Dermis microvascular lymphatic vessel endothelial cell (primary cell): ENCODE measurements around the gene KIF7. TPM values are rescaled to one million over a fixed set of nuclear protein-coding genes. Genes with fewer than 3 reads are reported as not detected.
"Not testable (repeated sequence)": the region's sequence is repeated elsewhere in the genome, so short reads cannot be mapped to it uniquely, and the experiment has no call there.

ENCODE experiments used
- DNase-seq, 2 donors: peaks; one replicate each; pipeline versions ENCODE4 v3.0.0 to v3.0.0-alpha.2; 2010; ENCODE audit warnings: low read depth in 2 of 2
- total RNA-seq: library from RNA; depleted of rRNA; stranded (reverse); fragments of >200 nt; gene quantifications from 2 replicates; pipeline ENCODE4 v1.2.1, GENCODE V29; 2014

Gene KIF7
- total RNA-seq, 1 donor from 2014 or later: 0.64 TPM

DNA sequence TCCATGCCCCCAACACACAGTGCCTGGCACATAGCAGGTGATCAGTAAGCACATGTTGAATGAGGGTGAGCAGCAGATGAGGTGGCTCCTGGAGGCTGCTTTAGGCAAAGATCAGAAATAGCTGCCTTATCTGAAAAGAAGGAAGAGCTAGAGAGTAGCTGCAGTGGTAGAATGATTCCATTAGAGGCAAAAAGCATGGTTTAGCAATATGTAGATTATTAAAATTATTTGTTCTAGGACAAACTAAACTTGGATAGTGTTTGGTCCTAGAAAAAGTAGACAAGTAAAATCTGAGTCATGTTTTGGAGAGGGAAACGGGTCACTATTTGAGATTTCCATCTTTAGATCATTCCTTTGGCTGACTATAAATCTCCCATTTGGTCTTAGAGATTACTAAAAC, 32.1 kb downstream of the KIF7 start:
- DNase-seq: no peak

DNA sequence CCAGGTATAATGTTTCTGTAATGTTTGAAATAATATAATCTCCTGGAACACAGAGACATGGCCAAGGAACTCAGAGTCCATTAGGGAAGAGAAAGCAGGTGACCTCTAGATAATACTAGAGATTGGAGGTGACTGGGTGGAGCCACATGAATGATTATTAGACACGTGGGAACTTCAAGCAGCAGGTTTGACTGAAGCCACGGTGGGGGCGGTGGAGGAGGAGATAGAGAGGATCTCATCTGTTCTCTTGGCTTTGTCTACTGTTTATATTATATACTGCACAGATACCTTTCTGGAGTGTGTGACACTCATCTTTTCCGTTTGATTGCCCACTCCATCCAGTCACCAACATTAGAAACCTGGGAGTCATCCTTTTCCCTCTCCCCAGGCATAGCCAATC, 33.7 kb downstream of the KIF7 start:
- DNase-seq: no peak

DNA sequence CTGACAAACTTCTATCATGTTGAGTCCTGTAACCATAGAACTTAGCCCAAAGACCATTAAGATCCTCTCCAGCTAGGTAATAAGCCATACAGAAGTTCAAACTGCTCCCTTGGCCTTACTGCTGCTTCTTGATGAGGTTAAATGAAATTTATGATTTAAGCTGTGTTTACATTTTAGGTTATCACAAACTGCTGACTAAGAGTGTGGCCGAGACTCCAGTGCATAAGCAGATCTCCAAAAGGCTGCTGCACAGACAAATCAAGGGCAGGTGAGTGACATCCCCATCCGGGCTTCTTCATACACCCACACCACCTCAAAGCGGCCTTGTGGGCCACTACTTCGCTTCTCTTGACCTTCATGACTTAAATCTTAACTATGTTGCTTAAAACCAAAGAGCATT, 39.0 kb downstream of the KIF7 start:
- DNase-seq: no peak

DNA sequence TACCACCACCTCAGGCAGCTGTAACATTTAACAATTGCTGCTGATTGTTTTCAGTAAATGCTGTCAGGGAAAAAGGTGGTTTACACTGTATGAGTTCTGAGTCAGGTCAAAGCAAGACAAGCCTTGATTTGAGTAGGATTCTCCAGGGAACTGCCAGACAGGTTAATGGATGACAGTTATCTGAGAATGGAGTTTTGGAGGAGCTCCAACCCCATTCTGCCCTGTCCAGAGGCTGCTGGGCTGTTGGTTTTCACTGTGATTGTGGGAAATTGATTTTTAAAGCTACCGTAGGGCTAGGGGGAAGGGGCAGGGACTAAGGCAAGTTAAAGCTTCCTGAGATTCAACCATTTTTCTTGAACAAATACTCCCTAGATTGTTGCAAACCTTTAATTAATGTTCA, 40.1 kb downstream of the KIF7 start:
- no peak for DNase-seq

DNA sequence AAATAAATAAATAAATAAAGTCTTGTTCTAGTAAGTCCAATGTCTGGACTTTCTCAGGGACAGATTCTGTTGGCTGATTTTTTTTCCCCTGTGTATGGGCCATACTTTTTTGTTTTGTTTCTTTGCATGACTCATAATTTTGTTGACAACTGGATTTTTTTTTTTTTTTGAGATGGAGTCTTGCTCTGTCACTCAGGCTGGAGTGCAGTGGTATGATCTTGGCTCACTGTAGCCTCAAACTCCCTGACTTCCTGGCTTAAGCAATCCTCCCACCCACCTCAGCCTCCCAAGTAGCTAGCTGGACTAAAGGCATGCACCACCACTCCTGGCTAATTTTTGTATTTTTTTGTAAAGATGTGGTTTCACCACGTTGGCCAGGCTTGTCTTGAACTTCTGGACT, 41.1 kb downstream of the KIF7 start:
- DNase-seq: no peak

DNA sequence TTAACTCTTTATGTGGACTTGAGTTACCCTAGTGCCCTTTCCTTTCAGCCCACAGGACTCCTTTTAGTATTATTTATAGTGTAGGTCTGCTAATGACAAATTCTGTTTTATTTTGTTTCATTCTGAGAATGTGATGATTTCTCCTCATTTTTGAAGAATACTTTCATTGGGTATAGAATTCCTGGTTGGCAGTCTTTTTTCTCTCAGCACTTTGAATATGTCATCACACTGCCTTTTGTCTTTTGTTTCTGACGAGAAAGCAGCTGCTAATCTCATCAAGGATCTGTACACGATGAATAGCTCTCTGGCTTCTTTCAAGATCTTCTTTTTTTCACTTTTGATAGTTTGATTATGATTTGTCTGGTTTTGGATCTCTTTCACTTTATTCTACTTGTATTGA, 42.2 kb downstream of the KIF7 start:
- DNase-seq: no peak

DNA sequence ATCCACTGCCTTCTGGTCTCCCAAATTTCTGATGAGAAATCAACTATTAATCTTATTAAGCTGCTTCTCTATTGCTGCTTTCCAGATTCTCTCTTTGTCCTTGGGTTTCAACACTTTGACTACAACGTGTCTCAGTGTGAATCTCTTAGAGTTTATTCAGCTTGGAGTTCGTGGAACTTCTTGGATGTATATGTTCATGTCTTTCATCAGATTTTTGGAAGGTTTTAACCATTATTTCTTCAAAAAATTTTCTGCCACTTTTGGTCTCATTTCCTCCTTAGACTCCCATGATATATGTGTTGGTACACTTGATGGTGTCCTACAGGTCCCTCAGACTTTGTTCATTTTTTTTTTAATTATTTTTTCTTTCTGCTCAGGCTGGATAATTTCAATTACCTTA, 44.0 kb downstream of the KIF7 start:
- DNase-seq: no peak

DNA sequence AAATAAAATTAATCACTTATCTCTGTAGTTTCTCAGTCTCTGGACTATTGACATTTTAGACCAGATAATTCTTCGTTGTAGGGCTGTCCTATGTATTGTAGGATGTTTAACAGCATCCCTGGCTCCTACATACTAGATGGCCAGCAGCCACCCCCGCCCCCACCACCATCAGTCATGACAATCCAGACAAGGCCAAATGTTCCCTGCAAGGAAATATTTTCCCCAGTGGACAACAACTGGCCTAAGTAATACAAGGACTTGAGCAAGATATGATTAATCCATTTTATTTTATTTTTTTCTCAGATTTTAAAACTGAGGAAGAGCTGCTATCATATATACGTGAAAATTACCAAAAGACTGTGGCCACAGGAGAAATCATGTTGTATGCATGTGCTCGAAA, 56.2 kb downstream of the KIF7 start:
- no peak for DNase-seq

DNA sequence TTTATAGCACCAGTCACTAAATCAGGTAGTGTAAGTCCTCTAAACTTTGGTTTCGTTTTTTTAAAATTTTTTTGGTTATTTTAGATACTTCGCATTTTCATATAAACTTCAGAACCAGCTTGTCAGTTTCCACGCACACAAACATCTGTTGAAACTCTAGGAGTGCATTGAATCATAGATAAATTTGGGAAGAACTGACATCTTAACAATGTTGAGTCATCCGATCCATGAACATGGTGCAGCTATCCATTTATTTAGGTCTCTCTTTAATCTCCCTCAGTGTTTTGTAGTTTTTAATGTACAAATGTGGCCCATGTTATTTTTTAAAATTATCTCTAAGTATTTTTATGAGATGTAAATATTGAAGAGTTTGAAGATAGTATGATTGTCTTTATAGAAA, 62.2 kb downstream of the KIF7 start:
- DNase-seq: no peak

DNA sequence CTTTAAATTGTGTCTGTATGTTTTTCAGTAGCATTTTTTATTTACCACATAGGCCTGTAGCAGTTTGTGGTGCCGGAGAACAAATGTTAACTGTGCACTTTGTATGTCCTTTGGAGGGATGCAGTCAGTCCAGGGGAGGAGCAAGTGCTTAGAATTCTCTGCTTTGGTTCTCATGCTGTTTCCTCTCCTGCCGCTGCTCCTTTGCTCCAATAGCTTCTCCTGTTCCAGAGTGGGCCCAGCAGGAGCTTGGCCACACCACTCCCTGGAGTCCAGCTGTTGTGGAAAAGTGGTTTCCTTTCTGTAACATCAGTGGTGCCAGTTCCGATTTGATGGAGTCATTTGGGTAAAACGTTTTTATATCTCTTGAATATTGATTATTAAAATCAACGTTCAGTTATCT, 63.4 kb downstream of the KIF7 start:
- no peak for DNase-seq

DNA sequence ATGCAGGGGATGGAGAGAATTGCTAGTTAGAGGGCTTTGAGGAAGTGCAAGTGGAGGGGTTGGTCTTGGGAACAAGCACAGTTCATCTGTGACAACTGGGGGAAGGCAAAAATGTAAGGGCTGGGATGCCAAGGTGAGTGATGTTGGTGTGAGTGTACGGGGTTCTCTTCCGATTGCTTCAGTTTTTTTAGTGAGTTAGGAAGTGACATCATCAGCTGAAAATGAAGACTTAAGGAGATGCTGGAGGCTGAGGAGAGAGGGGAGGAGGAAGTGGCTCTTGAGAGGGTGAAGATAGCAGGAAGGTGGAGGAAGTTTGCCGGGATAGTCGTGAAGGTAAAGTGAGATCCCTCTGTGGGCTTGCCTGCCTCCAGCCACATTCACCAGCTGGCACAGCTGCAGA, 67.3 kb downstream of the KIF7 start:
- DNase-seq: peak in 1 of 2 donors; percentile 9

DNA sequence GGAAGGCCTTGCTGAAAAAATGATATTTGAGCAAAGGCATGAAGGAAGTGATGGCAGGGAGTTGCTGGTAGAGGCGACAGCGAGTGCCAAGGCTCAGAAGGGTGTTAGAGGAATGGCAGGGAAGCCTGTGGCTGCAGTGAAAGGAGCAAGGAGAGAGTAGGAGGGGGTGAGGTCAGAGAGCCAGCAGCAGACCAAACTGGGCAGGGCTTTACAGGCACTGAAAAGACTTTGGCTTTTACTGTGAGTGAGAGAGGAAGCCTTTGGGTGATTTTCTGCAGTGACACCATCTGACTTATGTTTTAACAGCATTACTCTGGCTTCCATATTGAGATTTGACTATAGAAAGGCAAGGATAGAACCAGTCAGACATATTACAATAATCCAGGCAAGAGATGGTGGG, 68.6 kb downstream of the KIF7 start:
- DNase-seq: no peak

DNA sequence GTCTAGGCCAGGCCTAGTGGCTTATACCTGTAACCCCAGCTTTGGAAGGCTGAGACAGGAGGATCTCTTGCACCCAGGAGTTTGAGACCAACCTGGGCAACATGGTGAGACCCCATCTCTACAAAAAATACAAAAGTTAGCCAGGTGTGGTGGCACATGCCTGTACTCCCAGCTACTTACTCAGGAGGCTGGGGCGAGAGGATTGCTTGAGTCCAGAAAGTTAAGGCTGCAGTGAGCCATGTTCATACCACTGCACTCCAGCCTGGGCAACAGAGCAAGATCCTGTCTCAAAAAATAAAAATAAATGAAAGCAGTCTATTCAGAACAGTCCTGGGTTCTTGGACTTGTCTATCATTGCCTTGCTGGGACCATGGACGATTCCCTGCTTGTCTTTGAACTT, 74.5 kb downstream of the KIF7 start:
- not testable (repeated sequence) for DNase-seq

DNA sequence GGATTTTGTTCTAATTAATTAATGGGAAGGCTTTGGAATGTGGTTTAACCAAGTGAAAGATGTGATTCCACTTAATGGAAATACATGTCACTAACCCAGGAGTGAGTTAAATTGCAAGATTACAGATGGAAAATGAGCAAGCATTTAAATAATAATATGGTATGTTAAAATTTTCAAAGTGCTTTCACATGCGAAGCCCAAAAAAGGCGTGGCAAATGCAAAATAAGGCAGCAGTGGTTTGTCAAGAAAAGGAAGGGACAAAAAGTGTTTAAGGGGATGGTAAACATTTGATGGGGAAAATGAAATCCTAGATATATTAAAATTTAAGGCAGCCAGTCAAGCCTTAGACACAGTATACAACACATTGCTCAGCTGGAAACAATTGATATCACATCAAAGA, 77.1 kb downstream of the KIF7 start:
- DNase-seq: no peak

Other genes starting within 250 kb of the KIF7 start
- gene RHCG, start 158.9 kb downstream of the KIF7 start, total RNA-seq: not detected in 2 replicates
- 1.5 and 2.7 TPM in 2 replicates for gene TICRR, start 80.0 kb downstream of the KIF7 start, total RNA-seq
- under 0.01 TPM in 1 of 2 replicates, not detected in the other for gene PLIN1, start 23.9 kb upstream of the KIF7 start, total RNA-seq
- gene PEX11A, start 35.3 kb upstream of the KIF7 start, total RNA-seq: 3.6 and 5.8 TPM in 2 replicates
- under 0.01 TPM in 1 of 2 replicates, not detected in the other for gene WDR93, start 35.3 kb upstream of the KIF7 start, total RNA-seq
- under 0.01 and 0.13 TPM in 2 replicates for gene MESP1, start 95.8 kb upstream of the KIF7 start, total RNA-seq
- not detected in 2 replicates for gene MESP2, start 120.9 kb upstream of the KIF7 start, total RNA-seq
- gene ANPEP, start 159.4 kb upstream of the KIF7 start, total RNA-seq: 7.1 and 16.1 TPM in 2 replicates
- gene AP3S2, start 238.5 kb upstream of the KIF7 start, total RNA-seq: 40.8 and 42.2 TPM in 2 replicates